NCI-H2196 treated with DMSO at 0.1 percent for 48 hours (cell line): ENCODE measurements around the gene ASGR2.
"Not testable (repeated sequence)": the region's sequence is repeated elsewhere in the genome, so short reads cannot be mapped to it uniquely, and the experiment has no call there.

Experiments
- DNase-seq: peaks from one replicate; lab custom pipeline; 2025; ENCODE audit not compliant: unreplicated experiment; lab: John Stamatoyannopoulos, UW

The ASGR2 gene

GRCh38 chr17:7100641-7101379 is 13.8 kb downstream of the ASGR2 start:
- not testable (repeated sequence) for DNase-seq

GRCh38 chr17:7098802-7099459 is 15.7 kb downstream of the ASGR2 start:
- no peak for DNase-seq

- DNase-seq = no peak
These were observed 16.7 kb downstream of the ASGR2 start for GRCh38 chr17:7097940-7098339.

GRCh38 chr17:7095625-7096024 is 19.0 kb downstream of the ASGR2 start:
- DNase-seq = no peak

GRCh38 chr17:7094652-7095019 is 20.0 kb downstream of the ASGR2 start:
- no peak for DNase-seq

- not testable (repeated sequence) for DNase-seq
These were observed 23.2 kb downstream of the ASGR2 start for GRCh38 chr17:7091311-7092005.

- DNase-seq = not testable (repeated sequence)
These were observed 25.1 kb downstream of the ASGR2 start for GRCh38 chr17:7089570-7089969.

- DNase-seq = not testable (repeated sequence)
These were observed 26.2 kb downstream of the ASGR2 start for GRCh38 chr17:7088442-7088841.

GRCh38 chr17:7084088-7084487 is 30.5 kb downstream of the ASGR2 start:
- DNase-seq = no peak

GRCh38 chr17:7083592-7083991 is 31.0 kb downstream of the ASGR2 start:
- no peak for DNase-seq

GRCh38 chr17:7081341-7082062 is 33.1 kb downstream of the ASGR2 start:
- DNase-seq = no peak

GRCh38 chr17:7080456-7081041 is 34.1 kb downstream of the ASGR2 start:
- no peak for DNase-seq

GRCh38 chr17:7079581-7080455 is 34.8 kb downstream of the ASGR2 start, which contains the start of gene CLEC10A:
Gene CLEC10A, minus strand, starts transcription at chr17:7080251. Its CDS starts 1,439 bp downstream, at chr17:7078812.
- DNase-seq = no peak

GRCh38 chr17:7078711-7079110 is 35.9 kb downstream of the ASGR2 start:
- no peak for DNase-seq

- DNase-seq = no peak
These were observed 36.6 kb downstream of the ASGR2 start for GRCh38 chr17:7077911-7078546.

GRCh38 chr17:7074931-7075330 is 39.7 kb downstream of the ASGR2 start:
- DNase-seq = no peak

GRCh38 chr17:7072406-7072805 is 42.2 kb downstream of the ASGR2 start:
- no peak for DNase-seq

- no peak for DNase-seq
These were observed 43.9 kb downstream of the ASGR2 start for GRCh38 chr17:7070712-7071111.

GRCh38 chr17:7068268-7068667 is 46.4 kb downstream of the ASGR2 start:
- DNase-seq = no peak
